ENCODE measurements around the gene FAM240A. TPM values are rescaled to one million over a fixed set of nuclear protein-coding genes. Genes with fewer than 3 reads are reported as not detected.
"Not testable (repeated sequence)": the region's sequence is repeated elsewhere in the genome, so short reads cannot be mapped to it uniquely, and the experiment has no call there.

FAM240A gene
- total RNA-seq, 1 experiment from 2014 or later = not detected

DNA sequence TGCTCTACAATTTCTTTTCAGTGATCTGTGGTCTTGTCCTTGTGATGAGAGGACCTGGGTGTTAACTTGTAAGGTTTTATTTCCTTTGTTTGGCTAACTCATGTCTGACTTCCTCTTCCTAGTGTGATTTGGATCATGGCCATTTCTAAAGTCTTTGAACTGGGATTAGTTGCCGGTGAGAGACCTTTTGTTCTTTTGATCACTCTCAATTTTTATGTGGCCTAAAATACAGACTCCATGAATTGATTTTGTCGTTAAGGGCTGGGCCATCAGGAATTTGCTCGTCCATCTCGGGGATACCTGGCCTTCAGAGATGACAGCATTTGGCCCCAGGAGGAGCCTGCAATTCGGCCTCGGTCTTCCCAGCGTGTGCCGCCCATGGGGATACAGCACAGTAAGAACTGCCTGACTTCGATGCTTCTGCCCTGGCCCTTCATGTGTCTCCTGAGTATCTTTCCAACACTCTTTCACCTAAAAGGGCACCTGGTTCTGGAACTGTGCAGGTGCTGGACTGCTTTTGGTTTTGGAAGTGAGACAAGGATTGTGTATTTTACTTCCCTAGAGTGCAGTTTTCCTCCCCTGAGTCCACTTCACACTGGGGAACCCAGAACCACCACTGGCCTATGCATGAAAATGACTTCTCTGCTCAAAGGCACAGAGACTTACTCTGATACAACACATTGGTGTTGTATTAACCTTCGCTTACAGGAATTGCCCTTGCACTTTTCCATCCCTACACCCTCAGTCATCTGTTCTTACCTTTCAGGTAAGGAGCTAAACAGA lies 33.2 kb upstream of the FAM240A start:
- no peak overlapping the region for H3K4me3 ChIP-seq
- no peaks in the 10 kb centered on the region for H3K36me3 ChIP-seq
- DNase-seq = no peak
- H3K27me3 ChIP-seq = no peaks in the 10 kb centered on the region
- no peak overlapping the region for H3K27ac ChIP-seq
- H3K9me3 ChIP-seq (replicated peaks) = no peaks in the 10 kb centered on the region
- H3K4me1 ChIP-seq = no peaks in the 10 kb centered on the region

DNA sequence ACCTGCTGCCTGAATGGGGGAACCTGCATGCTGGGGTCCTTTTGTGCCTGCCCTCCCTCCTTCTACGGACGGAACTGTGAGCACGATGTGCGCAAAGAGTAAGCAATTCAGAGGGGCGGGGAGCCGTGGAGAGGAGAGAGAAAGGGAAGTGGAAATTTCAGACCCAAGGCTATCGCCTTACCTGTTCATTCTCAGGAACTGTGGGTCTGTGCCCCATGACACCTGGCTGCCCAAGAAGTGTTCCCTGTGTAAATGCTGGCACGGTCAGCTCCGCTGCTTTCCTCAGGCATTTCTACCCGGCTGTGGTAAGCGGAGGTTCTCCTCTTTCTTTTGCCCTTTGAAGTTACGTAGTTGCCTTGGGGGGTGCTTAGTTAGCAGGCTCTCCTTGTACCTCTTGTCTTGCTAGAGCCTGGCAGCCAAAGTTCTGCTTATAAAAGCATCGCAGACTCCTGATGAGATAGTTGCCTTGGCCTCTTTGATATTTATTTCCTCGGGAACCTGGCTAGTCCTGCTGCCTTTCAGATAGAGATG lies 32.5 kb upstream of the FAM240A start:
- Histone ChIP-seq H3K27ac (no peak overlapping the region), H3K27me3 (no peaks in the 10 kb centered on the region), H3K4me1 (no peaks in the 10 kb centered on the region), H3K9me3 (replicated peaks) (no peaks in the 10 kb centered on the region), H3K36me3 (no peaks in the 10 kb centered on the region), H3K4me3 (no peak overlapping the region)
- DNase-seq = no peak

DNA sequence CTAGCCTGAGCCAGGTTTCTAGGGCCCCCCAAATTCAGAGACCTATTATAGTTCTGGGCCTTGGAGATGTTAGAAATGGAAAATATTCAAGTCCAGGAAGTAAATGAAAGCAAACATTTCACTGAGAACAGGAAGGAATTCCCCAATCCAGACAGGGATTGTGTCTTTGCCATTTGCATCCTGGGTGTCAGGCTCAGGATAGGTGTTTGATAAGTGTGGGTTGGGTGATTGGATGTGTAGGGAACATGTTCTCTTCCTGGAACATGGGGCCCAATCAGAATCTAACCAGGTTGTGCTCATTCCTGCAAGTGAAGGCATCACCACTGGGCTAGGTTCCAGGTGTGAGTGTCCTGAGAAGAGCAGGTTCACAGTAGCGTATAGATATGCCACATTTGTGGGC lies 31.6 kb upstream of the FAM240A start:
- H3K9me3 ChIP-seq (replicated peaks) = no peaks in the 10 kb centered on the region
- H3K27ac ChIP-seq = no peak overlapping the region
- H3K36me3 ChIP-seq = no peaks in the 10 kb centered on the region
- H3K4me3 ChIP-seq = no peak overlapping the region
- H3K27me3 ChIP-seq = no peaks in the 10 kb centered on the region
- no peaks in the 10 kb centered on the region for H3K4me1 ChIP-seq
- no peak for DNase-seq

- Histone ChIP-seq H3K27me3 (no peaks in the 10 kb centered on the region), H3K4me3 (no peak overlapping the region), H3K36me3 (no peaks in the 10 kb centered on the region), H3K27ac (no peak overlapping the region), H3K9me3 (replicated peaks) (no peaks in the 10 kb centered on the region), H3K4me1 (no peaks in the 10 kb centered on the region)
- DNase-seq = no peak
These were observed 27.5 kb upstream of the FAM240A start for GRCh38 chr3:46584598-46585467.

DNA sequence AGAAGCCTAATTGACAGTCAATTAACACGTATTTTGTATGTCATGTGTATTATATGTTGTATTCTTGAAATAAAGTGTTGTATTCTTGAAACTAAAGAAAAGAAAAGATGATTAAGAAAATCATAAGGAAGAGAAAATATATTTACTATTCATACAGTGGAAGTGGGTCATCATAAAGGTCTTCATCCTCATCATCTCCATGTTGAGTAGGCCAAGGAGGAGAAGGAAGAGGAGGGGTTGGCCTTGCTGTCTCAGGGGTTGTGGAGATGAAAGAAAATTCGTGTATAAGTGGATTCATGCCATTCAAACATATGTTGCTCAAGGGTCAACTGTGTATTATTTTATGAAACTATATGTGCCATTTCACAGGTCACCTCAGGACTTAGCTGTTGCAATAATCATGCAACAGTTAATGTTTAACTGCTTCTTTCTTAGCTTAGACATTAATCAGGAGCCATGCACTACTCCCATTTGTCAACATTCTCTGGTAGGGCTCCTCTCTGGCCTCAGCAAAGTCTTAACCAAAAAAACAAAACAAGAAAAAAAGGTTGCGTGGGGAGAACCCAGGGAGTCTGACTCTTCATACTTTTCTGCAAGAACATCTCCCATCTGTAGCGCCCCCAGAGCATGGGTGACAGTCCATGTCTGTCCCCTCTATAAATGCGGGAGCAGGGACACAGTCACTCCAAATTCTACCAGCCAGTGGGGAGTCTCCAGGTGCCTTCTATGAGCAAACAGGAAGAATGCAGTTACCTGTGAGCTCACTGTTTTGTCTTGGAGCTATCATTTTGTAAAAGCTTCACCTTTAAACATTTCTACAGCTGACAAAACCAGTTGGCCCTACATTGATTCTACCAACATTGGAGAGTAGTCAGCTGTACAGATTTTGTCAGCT lies 26.3 kb upstream of the FAM240A start:
- Histone ChIP-seq H3K27ac (no peak overlapping the region), H3K9me3 (replicated peaks) (no peaks in the 10 kb centered on the region), H3K27me3 (no peaks in the 10 kb centered on the region), H3K36me3 (no peaks in the 10 kb centered on the region), H3K4me3 (no peak overlapping the region), H3K4me1 (no peaks in the 10 kb centered on the region)
- no peak for DNase-seq

GRCh38 chr3:46586738-46587246 lies 25.5 kb upstream of the FAM240A start:
- Histone ChIP-seq H3K4me1 (no peaks in the 10 kb centered on the region), H3K36me3 (no peaks in the 10 kb centered on the region), H3K27me3 (no peaks in the 10 kb centered on the region), H3K27ac (no peak overlapping the region), H3K4me3 (no peak overlapping the region), H3K9me3 (replicated peaks) (no peaks in the 10 kb centered on the region)
- DNase-seq = no peak

DNA sequence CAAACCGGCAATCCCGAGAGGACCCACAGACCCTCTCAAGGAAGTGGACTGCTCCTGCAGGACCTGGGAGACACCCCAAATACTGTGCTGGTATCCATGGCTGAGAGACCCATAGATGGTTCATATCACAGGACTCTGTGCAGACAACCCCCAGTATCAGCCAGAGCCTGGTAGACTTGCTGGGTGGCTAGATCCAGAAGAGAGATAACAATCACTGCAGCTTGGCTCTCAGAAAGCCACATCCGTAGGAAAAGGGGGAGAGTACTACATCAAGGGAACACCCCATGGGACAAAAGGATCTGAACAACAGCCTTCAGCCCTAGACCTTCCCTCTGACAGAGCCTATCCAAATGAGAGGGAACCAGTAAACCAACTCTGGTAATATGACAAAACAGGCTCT lies 25.1 kb upstream of the FAM240A start:
- not testable (repeated sequence) for H3K27me3 ChIP-seq; H3K9me3 ChIP-seq (replicated peaks); H3K4me3 ChIP-seq; H3K4me1 ChIP-seq; H3K36me3 ChIP-seq; DNase-seq; H3K27ac ChIP-seq

DNA sequence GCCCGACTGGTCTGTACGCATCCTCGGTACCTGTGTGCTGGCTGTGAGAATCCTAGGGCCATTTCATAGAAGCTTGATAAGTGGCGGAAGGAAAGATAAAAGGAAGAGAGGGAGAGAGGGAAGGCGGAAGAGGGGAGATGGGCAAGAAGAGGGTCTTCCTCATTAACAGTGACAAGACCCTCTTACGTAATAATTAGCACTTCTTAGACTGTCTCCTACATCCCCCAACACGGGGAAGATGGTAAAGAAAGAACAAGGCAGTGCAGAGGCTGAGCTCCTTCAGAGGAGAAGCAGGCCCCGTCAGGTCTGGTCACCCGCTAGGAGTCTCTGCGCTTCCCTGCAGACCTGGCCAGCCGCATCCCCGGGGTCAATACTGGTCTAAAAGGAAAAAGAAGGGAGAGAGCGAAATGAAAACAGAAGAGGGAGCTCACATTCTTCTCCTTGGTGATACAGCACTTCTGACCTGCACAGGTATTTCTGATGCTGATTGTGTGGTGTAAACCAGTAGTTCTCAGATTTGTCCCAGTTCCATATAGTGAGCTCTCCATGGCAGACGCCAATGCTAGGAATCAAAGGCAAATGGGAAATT lies 19.0 kb upstream of the FAM240A start:
- no peak for DNase-seq
- no peak overlapping the region for H3K27ac ChIP-seq
- no peaks in the 10 kb centered on the region for H3K9me3 ChIP-seq (replicated peaks)
- H3K4me3 ChIP-seq = no peak overlapping the region
- H3K27me3 ChIP-seq = no peaks in the 10 kb centered on the region
- no peaks in the 10 kb centered on the region for H3K36me3 ChIP-seq
- no peaks in the 10 kb centered on the region for H3K4me1 ChIP-seq

- Histone ChIP-seq H3K27ac (no peak overlapping the region), H3K4me1 (no peaks in the 10 kb centered on the region), H3K4me3 (no peak overlapping the region), H3K36me3 (no peaks in the 10 kb centered on the region), H3K9me3 (replicated peaks) (no peaks in the 10 kb centered on the region), H3K27me3 (no peaks in the 10 kb centered on the region)
- DNase-seq = no peak
These were observed 18.3 kb upstream of the FAM240A start for GRCh38 chr3:46593979-46594378.

DNA sequence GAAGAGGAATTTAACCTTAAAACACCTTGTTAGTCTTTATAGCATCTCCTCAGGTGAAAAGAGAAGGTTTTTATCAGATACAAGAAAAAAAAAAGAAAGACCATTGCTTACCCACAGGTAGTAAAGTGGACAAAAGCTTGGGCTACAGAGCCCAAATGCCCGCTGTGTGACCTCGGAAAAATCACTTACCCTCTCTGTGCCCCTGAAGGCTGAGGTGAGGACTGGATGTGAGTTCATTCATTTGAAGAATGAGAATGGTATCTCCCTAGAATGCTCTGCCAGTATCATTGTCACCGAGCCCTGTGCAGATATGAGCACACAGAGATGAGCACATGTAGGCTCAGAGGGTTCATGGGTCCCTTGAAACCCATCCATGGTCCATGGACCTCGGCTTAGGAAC lies 17.6 kb upstream of the FAM240A start:
- H3K4me1 ChIP-seq = no peaks in the 10 kb centered on the region
- H3K36me3 ChIP-seq = no peaks in the 10 kb centered on the region
- no peak for DNase-seq
- H3K27me3 ChIP-seq = no peaks in the 10 kb centered on the region
- no peak overlapping the region for H3K27ac ChIP-seq
- no peak overlapping the region for H3K4me3 ChIP-seq
- no peaks in the 10 kb centered on the region for H3K9me3 ChIP-seq (replicated peaks)

GRCh38 chr3:46595819-46596314 lies 16.5 kb upstream of the FAM240A start:
- no peaks in the 10 kb centered on the region for H3K4me1 ChIP-seq
- no peaks in the 10 kb centered on the region for H3K9me3 ChIP-seq (replicated peaks)
- H3K27ac ChIP-seq = no peak overlapping the region
- DNase-seq = no peak
- no peak overlapping the region for H3K4me3 ChIP-seq
- H3K36me3 ChIP-seq = no peaks in the 10 kb centered on the region
- no peaks in the 10 kb centered on the region for H3K27me3 ChIP-seq

DNA sequence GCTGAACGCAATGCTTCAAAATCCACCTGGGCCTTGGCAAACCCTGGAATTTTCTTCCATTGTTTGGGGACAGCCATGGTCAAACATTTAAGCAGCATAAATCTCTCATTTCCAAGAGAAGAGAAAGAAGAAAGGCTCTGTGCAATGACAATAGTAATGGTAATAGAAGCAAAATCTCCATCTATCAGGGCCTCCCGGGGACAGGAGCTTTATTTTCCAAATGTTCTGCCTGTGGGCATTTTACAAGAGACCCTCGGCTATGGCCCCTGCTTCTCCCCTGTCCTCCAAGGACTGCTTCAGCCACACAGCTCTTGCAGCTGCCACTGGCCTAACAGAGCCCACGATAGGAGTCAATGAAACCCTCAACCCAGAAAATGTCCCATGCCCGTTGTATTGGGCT lies 12.7 kb upstream of the FAM240A start:
- Histone ChIP-seq H3K36me3 (no peaks in the 10 kb centered on the region), H3K27ac (no peak overlapping the region), H3K27me3 (no peaks in the 10 kb centered on the region), H3K4me1 (no peaks in the 10 kb centered on the region), H3K4me3 (no peak overlapping the region), H3K9me3 (replicated peaks) (no peaks in the 10 kb centered on the region)
- DNase-seq = no peak

DNA sequence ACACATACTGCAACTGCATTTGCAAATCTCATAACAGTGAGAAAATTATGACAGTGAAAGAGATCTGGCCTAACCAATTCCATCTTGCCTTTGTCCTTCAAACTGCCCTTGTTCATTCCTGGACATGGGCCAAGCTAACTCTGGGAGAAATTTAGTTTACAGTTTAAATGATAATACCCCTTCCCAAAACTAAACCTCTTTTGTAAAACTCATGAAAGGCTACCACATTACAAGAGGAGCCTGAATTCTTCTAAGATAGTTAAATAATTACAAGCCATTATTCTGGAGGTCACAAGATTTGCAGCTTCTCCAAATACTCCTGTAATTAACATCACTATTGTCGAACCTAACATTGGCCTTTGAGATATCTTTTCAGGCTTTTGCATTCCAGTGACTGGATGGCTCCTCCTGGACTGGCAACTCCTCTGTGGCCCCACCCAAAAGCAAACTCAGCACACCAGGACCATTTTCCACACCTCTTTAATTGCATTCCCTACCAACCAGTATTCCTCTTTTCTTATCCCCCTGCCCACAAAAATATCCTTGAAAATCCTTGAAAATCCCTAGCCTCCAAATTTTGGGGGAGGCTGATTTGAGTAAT lies 8.8 kb upstream of the FAM240A start:
- Histone ChIP-seq H3K9me3 (replicated peaks) (no peaks in the 10 kb centered on the region), H3K4me1 (no peaks in the 10 kb centered on the region), H3K36me3 (no peaks in the 10 kb centered on the region), H3K27me3 (no peaks in the 10 kb centered on the region), H3K27ac (no peak overlapping the region), H3K4me3 (no peak overlapping the region)
- DNase-seq = no peak

DNA sequence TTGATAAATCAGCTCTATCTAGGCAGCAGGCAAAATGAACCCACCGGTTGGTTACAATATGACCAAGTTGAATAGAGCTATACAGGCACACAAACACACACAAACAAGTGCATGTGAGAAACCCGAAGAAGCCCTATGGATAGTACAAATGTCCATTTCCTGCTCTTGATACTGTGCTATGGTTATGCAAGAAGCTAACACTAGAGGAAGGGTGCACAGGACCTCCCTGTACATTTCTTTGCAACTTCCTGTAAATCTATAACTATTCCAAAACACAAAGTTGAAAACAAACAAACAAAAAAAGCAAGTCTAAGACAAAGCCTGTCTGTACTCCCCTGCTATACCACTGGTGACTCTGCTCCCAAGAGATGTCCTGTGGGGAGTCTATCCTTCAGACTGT lies 8.2 kb upstream of the FAM240A start:
- Histone ChIP-seq H3K4me3 (no peak overlapping the region), H3K4me1 (no peaks in the 10 kb centered on the region), H3K27ac (no peak overlapping the region), H3K27me3 (no peaks in the 10 kb centered on the region), H3K36me3 (no peaks in the 10 kb centered on the region), H3K9me3 (replicated peaks) (no peaks in the 10 kb centered on the region)
- no peak for DNase-seq
